Mononuclear cell (primary cell): ENCODE data around the gene TPX2. TPM values are rescaled to one million over a fixed set of nuclear protein-coding genes. Genes with fewer than 3 reads are reported as not detected.
"Not testable (repeated sequence)": the region's sequence is repeated elsewhere in the genome, so short reads cannot be mapped to it uniquely, and the experiment has no call there.

Source experiments
- H3K27me3 ChIP-seq: 2 replicates; pipeline ENCODE4 v1.6.0; 2011; ENCODE audit warnings: low read length, control low read depth; ENCODE audit not compliant: insufficient read depth
- H3K4me1 ChIP-seq: 2 replicates; pipeline ENCODE4 v1.5.1; 2011; ENCODE audit warnings: mild to moderate bottlenecking, low read length, control low read depth; ENCODE audit not compliant: insufficient read depth
- H3K4me3 ChIP-seq: 2 replicates; pipeline ENCODE4 v1.5.1; 2011; ENCODE audit warnings: mild to moderate bottlenecking, low read length, moderate library complexity
- H3K9me3 ChIP-seq: 2 replicates; pipeline ENCODE4 v1.5.1; 2011; ENCODE audit warnings: low read depth, mild to moderate bottlenecking, control low read depth, low read length
- total RNA-seq: library from RNA; depleted of rRNA; stranded (reverse); fragments of >200 nt; gene quantifications from one replicate; pipeline ENCODE4 v1.2.3, GENCODE V29; 2012

TPX2 gene
- total RNA-seq, 1 donor = 1.7 TPM

DNA sequence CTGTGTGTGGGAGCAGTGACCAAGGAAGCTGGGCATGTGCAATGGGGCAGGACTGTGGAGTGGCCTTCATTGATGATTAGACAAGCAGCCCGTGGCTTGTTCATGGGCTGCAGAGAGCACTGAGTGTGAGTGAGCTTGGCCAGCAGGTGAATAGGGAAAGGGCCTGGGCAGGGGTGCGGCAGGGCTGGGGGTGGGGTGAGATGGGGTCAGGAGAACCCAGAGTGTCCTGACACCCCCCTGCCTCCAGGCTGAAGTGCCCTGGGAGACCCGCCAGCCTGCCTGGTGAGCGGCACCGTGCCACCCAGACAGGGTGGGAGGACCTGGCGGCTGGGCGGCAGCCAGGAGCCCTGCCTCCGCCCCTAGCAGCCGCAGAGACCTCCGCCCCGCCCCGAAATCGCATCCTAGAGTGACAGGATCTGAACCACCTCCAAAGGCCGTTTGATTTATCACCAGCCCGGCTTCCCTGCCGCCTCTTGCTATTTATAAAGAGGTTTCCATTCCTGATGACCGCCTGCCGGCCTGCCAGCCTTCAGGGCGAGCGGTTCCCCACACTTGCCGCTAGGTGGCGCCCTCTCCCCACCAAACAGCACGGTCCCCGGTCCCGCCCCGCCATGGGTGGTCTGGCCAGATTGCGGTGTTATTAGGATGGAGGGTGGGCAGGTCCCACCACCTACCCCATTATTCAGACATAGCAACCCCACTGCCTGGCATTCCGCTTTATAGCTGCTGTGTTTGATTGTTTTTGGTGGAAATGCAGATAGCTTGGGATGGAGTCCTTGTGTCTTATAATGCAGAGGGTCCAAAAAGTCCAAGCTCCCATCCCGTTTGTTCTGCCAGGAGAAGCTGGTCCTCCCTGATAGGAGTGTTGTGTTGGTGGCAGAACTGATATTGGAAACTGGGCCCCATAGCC is 83.6 kb downstream of the TPX2 start:
- Histone ChIP-seq H3K4me3 (no peak overlapping the region), H3K9me3 (no peaks in the 10 kb centered on the region), H3K4me1 (peaks cover 7% of the 10 kb centered on the region)

GRCh38 chr20:31823360-31824124 is 84.5 kb downstream of the TPX2 start:
- H3K4me1 ChIP-seq = peaks cover 7% of the 10 kb centered on the region
- H3K4me3 ChIP-seq = no peak overlapping the region
- H3K27me3 ChIP-seq = no peaks in the 10 kb centered on the region
- H3K9me3 ChIP-seq = no peaks in the 10 kb centered on the region

More for the DNA sequence above, 83.6 kb downstream of the TPX2 start:
- no peaks in the 10 kb centered on the region for H3K27me3 ChIP-seq

GRCh38 chr20:31824125-31824485 is 85.0 kb downstream of the TPX2 start:
- Histone ChIP-seq H3K9me3 (no peaks in the 10 kb centered on the region), H3K27me3 (no peaks in the 10 kb centered on the region), H3K4me1 (peaks cover 7% of the 10 kb centered on the region), H3K4me3 (no peak overlapping the region)

GRCh38 chr20:31824554-31825313 is 85.6 kb downstream of the TPX2 start:
- peaks cover 7% of the 10 kb centered on the region for H3K4me1 ChIP-seq
- no peaks in the 10 kb centered on the region for H3K9me3 ChIP-seq
- H3K4me3 ChIP-seq = no peak overlapping the region
- H3K27me3 ChIP-seq = no peaks in the 10 kb centered on the region

DNA sequence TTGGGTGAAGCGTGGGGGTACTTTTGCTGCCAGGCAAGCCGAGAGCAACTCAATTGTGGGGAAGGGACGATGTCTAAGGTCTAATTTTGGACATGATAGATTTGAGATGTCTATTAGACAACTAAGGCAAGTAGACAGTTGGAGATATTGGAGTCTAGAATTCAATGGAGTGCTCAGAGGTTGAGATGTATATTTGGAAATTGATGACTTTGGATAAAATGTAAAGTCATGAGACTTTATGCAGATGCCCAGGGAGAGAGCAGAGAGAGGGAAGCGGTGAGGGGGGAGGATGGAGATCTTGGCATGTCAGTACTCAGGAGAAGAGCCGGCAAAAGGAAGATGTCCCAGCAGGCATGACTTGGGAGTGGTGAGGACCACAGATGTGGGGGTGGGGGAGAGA is 87.0 kb downstream of the TPX2 start:
- Histone ChIP-seq H3K9me3 (no peaks in the 10 kb centered on the region), H3K4me1 (peaks cover 7% of the 10 kb centered on the region), H3K27me3 (no peaks in the 10 kb centered on the region), H3K4me3 (no peak overlapping the region)

DNA sequence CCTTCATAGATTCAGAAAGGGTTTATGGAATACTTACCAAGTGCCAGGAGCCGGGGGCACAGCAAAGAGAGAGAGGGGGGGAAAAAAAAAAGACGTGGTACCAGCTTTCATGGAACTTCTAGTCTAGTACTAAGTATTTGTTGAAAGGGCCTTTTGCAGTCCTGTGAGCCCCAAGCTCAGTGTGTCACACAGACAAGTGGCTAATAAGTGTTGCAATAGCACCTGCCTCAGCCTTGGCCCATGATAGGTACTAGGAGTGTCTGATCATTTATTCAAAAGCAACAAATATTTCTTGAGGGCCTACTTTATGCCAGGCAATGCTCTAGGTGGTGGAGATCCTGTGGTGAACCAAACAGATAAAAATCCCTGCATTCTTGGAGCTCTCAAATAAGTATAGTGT is 88.0 kb downstream of the TPX2 start:
- no peak overlapping the region for H3K4me3 ChIP-seq
- peaks cover 7% of the 10 kb centered on the region for H3K4me1 ChIP-seq
- H3K27me3 ChIP-seq = no peaks in the 10 kb centered on the region
- H3K9me3 ChIP-seq = no peaks in the 10 kb centered on the region

DNA sequence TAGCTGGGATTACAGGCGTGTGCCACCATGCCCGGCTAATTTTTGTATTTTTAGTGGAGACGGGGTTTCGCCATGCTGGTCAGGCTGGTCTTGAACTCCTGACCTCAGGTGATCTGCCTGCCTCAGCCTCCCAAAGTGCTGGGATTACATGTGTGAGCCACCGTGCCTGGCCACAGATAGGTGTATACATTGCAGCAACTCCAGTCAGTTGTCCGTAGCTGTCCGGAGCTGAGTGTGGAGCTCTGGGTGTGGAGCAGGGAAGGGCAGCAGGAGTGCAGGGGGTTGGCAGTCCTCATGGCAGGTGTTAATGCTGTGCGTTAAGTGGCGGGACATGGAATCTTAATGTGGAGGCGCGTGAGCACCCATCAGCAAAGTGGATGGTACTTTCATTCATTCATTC is 88.9 kb downstream of the TPX2 start:
- H3K9me3 ChIP-seq, H3K4me1 ChIP-seq, H3K4me3 ChIP-seq, H3K27me3 ChIP-seq: not testable (repeated sequence)

- Histone ChIP-seq H3K4me3 (no peak overlapping the region), H3K4me1 (no peaks in the 10 kb centered on the region), H3K9me3 (no peaks in the 10 kb centered on the region), H3K27me3 (no peaks in the 10 kb centered on the region)
These were observed 90.6 kb downstream of the TPX2 start for GRCh38 chr20:31829731-31830130.

GRCh38 chr20:31830406-31830981 is 91.4 kb downstream of the TPX2 start:
- Histone ChIP-seq H3K4me3 (no peak overlapping the region), H3K27me3 (no peaks in the 10 kb centered on the region), H3K9me3 (no peaks in the 10 kb centered on the region)

GRCh38 chr20:31831211-31831610 is 92.1 kb downstream of the TPX2 start:
- Histone ChIP-seq H3K9me3 (no peaks in the 10 kb centered on the region), H3K27me3 (no peaks in the 10 kb centered on the region), H3K4me1 (peaks cover 11% of the 10 kb centered on the region), H3K4me3 (no peak overlapping the region)

More at GRCh38 chr20:31830406-31830981, 91.4 kb downstream of the TPX2 start:
- peaks cover 3% of the 10 kb centered on the region for H3K4me1 ChIP-seq

DNA sequence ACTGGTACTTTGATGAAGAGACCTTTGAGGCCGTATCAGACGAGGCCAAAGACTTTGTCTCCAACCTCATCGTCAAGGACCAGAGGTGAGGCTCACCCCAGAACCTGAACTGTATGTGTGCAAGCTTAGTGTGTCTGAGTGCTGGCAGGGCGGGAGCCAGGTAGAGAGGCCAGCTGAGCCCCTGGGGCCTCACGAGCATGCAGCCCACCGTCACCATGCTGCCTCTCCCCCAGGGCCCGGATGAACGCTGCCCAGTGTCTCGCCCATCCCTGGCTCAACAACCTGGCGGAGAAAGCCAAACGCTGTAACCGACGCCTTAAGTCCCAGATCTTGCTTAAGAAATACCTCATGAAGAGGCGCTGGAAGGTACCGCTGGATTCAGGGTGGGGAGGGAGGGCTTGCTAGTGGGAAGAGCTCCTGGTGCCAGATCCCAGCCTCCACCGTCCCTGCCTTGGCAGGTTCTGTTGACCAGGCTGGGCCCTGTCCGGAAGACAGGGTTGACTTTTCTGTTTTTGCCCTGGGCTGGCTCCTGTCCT is 92.7 kb downstream of the TPX2 start:
- peaks cover 17% of the 10 kb centered on the region for H3K4me1 ChIP-seq
- no peaks in the 10 kb centered on the region for H3K9me3 ChIP-seq
- no peak overlapping the region for H3K4me3 ChIP-seq
- H3K27me3 ChIP-seq = no peaks in the 10 kb centered on the region

DNA sequence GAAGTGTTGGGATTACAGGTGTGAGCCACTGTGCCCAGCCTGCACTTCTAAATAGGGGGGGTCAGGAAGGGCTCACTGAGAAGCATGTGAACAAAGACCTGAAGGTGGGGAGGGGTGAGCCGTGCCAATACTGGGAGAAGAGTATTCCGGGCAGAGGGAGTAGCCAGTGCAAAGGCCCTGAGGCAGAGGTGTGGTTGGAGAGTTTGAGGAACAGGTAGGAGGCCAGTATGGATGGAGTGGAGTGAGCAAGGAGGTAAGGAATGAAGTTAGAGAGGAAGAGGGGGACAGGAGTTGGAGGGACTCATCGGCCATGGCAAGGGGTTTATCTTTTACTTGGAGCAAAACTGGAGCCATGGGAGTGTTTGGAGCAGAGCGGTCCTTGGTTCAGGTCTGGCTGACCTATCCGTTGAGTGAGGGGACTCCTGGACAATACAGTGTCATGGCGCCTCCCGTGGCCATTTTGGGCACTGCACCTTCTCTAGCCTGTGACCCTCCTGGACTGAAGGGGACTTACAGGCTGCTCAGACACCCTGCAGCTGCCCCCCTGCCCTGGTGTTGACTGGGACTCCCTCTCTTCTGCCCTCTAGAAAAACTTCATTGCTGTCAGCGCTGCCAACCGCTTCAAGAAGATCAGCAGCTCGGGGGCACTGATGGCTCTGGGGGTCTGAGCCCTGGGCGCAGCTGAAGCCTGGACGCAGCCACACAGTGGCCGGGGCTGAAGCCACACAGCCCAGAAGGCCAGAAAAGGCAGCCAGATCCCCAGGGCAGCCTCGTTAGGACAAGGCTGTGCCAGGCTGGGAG is 94.2 kb downstream of the TPX2 start:
- H3K9me3 ChIP-seq = no peaks in the 10 kb centered on the region
- H3K4me3 ChIP-seq = no peak overlapping the region
- no peaks in the 10 kb centered on the region for H3K27me3 ChIP-seq
- H3K4me1 ChIP-seq = peaks cover 30% of the 10 kb centered on the region

- Histone ChIP-seq H3K4me1 (peaks cover 36% of the 10 kb centered on the region), H3K9me3 (no peaks in the 10 kb centered on the region), H3K4me3 (no peak overlapping the region), H3K27me3 (no peaks in the 10 kb centered on the region)
These were observed 94.9 kb downstream of the TPX2 start for GRCh38 chr20:31833931-31834521.
